NCI-H345 treated with DMSO at 0.1 percent for 48 hours (cell line): ENCODE measurements around the gene ATP9B.

Experiments used
- DNase-seq: peaks from one replicate; lab custom pipeline; 2025; ENCODE audit not compliant: unreplicated experiment; lab: John Stamatoyannopoulos, UW

ATP9B gene

DNA sequence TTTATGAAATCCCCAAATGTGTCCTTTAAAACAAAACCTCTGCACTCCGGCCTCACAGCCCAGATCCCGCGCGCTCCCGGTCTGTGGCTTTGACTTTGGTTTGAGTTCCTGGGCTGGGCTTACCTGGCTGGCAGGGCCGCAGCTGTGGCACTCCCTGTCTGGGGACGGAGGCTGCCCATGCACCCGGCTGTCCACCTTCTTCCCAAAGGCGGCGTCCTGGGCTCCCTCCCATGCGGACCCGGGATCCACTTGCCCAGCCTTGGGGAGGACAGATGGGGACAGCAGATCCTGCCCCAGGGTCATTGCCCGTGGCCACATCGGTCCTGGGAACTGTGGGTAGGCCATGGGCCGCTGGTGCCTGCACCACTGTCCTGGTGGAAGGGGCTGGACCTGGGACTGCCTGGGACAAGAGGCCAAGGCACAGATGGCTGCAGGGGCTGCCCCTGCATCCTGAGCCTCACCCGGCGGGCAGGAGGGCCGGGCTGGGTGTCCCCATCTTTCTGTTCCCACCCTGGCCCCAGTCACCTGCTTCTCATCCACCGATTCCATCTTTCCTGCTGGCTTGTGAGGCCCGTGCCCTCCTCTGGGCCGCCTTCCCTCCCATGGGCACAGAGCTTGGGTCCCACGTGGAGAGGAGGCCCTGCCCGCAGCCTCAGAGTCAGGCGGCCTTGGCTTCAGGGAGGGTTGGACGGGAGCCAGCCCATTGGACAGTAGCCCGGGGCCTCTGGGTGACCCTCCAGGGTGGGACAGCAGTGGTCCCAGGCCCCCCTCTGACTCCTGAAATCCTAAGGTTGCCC lies 354.2 kb downstream of the ATP9B start:
- DNase-seq = no peak

DNA sequence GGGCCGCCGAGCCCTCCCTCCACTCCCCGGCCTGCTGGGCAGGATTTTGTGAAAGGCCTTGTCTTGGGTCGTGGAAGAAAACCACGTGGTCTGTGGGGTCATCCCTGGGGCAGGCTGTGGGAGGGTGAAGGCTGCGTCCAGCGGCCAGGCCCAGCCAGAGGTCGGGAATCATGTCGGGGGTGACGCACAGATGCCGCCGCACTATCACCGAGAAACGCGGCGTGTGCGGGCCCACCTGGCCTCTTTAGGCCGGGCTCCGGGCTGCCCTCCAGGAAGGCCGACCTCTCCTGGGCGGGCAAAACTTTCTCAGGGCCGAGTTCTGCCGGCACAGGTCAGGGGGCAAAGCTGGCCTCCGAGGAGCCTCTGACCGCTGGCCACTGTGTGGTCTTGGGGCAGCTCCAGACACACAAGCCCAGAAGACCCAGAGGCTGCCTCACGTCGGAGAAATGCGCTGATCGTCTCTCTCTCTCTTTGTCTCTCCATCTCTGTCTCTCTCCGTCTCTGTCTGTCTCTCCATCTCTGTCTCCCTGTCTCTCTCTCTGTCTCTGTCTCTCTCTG lies 354.9 kb downstream of the ATP9B start:
- no peak for DNase-seq

DNA sequence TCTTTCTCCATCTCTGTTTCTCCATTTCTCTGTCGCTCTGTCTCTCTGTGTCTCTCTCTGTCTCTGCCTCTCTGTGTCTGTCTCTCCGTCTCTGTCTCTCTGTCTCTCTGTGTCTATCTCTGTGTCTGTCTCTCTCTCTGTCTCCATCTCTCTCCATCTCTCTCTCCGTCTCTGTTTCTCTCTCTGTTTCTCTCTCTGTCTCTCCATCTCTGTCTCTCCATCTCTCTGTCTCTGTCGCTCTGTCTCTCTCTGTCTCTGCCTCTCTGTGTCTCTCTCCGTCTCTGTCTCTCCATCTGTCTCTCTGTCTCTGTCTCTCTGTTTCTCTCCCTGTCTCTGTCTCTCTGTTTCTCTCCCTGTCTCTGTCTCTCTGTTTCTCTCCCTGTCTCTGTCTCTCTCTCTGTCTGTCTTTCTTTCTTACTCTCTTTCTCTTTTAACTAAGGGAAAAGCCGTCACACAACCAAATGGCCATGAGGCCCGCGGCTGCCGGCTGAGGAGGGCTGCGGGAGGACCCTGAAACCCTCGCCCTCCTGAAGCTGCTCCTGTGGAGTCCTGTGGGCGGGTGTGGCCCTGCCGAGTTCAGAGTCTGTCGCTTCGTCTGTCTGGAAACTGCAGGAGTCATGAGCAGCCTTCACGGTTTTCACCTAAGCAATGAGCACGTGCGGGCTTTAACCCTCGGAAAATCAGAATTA lies 355.8 kb downstream of the ATP9B start:
- no peak for DNase-seq

DNA sequence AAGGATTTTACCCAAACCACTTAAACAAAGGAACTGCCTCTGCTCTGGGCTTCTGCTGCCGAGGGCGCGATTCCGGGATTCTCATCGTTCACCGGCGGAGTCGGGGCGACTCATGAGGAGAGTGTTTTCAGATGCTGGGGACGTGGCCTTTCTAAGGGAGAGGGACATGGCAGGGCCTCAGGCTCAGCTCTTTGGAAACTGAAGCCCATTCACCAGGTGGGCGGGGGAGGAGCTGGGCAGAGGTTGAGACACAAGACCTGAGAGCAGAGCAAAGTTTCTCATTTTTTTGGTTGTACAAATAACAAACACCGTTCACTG lies 356.3 kb downstream of the ATP9B start:
- DNase-seq = no peak

DNA sequence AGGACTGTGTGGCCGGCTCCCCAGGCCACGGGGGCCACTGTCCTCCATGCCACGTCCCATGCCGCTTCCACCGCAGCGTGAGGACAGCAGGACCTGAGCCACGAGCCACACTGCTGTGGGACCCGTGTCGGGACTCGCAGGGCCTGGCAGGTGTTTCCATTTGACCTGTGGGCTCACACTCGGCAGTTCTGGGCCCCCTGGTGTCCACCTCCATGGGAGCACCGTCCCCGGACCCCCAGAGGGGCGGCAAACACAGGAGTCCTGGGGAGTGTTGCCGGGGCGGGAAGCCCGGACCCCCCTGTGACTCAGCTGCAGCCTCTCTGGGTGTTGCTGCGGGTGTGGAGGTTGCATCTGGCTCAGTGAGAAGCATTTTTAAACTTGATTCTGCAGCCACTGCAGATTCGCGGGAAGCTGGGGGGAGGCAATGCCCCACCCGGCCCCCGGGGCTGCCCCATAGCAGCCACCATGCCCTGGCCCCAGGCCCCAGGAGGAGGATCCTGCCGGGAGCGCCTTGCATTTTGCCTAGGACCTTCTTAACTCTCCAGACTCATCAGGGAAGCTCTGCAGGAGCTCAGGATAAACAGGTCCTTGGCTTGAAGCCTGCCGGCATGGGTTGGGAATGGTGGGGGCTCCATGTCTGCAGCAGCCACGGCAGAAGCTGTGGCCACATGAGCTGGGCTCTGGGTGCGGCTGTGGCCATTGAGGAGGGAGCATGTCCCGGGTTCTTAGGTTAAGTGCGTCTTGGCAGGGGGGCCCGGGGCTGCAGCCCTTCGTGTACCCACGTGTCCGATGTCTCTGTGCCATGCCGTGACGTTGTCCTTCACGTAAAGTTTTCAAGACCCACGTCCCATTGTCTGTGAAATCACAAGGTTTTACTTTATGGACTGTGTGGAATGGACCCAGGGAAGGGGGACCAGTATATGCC lies 357.4 kb downstream of the ATP9B start:
- DNase-seq = no peak

DNA sequence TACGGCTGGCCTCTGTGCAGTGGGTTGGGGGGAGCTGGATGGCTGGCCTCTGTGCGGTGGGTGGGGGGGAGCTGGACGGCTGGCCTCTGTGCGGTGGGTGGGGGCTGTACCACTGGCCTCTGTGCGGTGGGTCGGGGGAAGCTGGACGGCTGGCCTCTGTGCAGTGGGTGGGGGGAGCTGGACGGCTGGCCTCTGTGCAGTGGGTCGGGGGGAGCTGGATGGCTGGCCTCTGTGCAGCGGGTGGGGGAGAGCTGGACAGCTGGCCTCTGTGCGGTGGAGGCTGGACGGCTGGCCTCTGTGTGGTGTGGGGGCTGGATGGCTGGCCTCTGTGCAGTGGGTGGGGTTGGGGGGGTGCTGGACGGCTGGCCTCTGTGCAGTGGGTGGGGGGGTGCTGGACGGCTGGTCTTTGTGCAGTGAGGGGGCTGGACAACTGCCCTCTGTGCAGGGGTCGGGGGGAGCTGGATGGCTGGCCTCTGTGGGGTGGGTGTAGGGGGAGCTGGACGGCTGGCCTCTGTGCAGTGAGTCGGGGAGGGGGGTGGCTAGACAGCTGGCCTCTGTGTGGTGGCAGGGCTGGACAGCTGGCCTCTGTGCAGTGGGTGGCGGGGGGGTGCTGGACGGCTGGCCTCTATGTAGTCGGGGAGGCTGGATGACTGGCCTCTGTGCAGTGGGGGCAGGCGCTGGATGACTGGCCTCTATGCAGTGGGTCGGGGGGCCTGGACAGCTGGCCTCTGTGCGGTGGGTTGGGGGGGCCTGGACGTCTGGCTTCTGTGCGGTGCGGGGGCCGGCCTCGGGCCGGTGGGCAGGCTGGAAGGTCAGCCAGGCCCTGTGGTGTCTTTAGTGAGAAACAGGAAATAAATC lies 358.4 kb downstream of the ATP9B start:
- DNase-seq = no peak
